GM18508 (cell line): ENCODE measurements around the gene BRD3OS.
"Not testable (repeated sequence)": the region's sequence is repeated elsewhere in the genome, so short reads cannot be mapped to it uniquely, and the experiment has no call there.

Source experiments
- ATAC-seq: cut with Tn5 transposase; IDR thresholded peaks from one replicate; pipeline ENCODE4 v1.9.1; 2021; ENCODE audit warnings: moderate number of reproducible peaks; ENCODE audit not compliant: insufficient read depth, unreplicated experiment

BRD3OS gene

DNA sequence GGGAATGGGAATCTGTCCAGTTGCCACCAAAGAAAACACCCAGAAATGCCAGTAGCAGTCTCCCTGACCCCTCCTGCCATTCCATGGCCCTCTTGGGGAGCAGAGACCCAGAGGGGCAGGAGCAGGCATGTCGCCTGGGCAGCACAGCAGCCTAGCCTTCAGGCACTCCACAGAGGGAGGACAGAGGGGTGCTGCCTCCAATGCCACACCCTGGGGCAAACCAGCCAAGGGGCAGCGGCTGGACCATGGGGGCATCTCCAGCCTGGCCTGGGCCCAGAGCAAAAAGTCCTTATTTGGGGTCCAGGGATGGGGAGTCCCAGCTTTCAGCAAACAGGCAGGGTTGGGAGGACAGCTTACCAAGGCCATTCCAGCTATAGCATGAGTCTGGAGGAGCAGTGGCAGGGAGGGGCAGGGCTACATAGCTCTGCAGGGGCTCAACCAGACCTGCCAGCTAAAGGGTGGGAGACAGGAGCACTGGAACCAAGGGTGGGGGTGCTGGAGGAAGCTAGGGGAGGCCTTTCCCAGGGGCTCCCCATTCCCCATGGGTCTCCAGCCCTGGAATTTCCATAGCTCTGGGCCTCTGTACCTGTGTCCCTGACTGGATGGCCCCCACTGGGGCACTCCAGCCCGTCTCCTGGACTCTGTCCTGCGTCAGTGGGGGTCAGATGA lies 35.9 kb downstream of the BRD3OS start:
- no peak for ATAC-seq

DNA sequence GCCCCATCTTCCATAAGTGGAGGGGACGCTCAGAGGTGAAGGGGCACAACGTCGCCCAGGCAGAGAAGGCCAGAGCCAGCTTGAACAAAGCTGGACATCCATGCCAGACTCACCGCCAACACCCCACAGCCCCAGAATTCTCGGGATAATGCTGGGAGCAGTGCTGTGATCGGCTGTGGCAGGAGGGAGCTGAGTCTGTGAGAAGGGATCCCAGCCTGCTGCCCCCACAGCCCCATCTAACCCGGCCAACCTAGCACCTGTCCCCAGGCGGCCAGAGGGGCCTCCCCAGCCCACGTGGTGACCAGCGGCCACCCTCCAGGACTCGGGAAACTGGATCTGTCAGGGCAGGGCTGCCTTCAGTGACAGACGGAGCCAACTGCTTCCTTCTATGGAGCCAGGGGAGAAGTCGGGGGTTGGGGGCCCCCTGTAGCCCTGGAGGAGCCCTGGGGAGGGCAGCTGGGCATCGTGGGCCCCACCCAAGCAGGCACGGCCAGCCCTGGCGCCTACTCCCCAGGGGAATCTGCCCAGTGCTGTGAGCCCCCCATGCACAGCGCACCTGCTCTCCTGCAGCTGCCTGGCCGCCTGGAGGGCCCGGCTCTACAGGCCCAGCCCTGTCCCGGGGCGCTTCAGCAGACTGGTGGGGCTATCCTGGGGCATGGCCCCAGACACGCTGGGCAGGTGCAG lies 36.5 kb downstream of the BRD3OS start:
- ATAC-seq, result no peak

DNA sequence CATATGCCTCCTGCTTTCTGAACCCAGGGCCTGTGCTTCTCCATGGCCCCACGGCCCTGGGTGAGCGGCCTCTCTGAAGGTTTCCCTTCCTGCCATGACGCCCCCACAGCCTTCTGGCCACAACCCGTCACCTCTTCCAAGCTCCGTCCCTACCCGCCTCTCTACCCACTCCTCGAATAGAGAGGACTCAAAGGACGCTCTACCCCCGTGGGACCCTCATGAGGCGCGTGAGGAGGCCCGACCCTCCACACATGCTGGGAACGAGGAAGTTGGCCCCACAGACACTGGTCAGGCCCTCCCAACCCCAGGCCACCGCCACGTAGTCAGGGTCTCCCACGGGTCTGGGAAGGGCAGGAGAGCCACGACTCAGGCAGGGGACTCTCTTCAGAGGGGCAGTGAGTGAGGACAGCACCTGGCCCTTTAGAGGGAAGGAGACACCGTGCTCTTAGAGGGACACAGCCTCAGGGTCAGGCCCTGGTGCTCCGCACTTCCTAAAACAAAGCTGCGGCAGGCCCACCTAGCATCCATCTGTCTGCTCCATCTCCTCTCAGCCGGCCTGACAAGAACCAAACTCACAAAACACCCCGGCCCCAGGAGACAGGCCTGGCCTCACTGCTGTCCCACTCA lies 37.3 kb downstream of the BRD3OS start:
- ATAC-seq, result no peak

GRCh38 chr9:134063088-134063570 lies 37.8 kb downstream of the BRD3OS start:
- no peak for ATAC-seq

DNA sequence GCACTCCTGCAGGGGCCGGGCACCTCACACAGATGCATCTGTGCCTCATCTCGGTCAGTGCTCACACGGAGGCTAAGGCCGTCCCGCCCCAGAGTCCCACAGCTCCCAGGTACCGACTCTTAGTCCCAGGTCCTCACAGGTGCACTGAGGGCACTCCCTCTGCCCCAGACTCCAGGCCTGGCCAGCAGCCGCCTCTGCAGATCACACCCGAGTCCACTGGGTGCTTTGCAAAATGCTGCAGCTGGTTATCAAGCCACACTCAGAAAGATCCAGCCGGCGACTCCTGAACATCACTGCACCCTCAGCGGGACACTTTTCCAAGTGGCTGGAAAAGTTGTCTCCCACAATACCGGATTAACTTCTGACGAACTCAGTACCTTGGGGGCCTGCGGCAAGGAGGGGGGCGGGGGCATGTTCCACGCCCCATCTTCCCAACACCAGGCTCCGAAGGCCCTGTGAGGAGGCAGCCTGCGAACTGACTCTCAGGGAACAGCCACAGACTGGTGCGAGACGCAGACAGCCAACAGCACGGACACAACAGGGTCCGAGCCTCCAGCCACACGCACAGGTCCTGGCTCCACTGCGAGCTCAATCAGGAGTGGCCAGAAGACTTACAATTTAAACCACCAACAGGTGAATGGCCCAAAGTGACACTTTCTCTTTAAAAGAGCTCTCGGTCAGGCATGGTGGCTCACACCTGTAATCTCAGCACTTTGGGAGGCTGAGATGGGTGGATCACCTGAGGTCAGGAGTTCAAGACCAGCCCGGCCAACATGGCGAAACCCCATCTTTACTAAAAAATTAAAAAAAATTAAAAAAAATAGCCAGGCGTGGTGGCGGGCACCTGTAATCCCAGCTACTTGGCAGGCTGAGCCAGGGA lies 38.5 kb downstream of the BRD3OS start:
- no peak for ATAC-seq

DNA sequence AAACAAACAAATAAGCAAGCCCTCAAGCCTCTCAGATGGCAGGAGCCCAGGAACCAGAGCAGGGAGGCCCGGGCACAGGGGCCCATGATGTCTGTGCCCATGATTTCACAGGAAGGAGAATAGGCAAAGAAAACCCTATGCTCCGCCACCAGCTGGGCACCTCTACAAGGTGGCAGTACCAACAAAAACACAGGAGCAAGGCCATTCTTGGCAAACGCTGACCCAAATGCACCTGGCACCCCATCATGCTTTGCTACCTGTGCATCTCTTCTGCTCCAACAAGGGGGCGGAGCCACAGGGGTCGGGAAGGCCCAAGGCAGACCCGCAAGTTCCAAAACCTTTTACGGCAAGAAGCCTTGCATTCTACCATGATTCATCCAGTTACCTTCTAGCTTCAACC lies 39.4 kb downstream of the BRD3OS start:
- ATAC-seq, result no peak

- ATAC-seq, result no peak
These were observed 40.5 kb downstream of the BRD3OS start for GRCh38 chr9:134065612-134066419.

- ATAC-seq, result no peak
These were observed 41.2 kb downstream of the BRD3OS start for GRCh38 chr9:134066526-134066912.

- ATAC-seq, result no peak
These were observed 41.9 kb downstream of the BRD3OS start for GRCh38 chr9:134066913-134067851.

- ATAC-seq, result peak; percentile 34
These were observed 42.8 kb downstream of the BRD3OS start, which contains the start of gene BRD3 for GRCh38 chr9:134067904-134068743. TSS of gene BRD3 (minus strand) at chr9:134068026. CDS start at chr9:134053477, 14,549 bp downstream.

DNA sequence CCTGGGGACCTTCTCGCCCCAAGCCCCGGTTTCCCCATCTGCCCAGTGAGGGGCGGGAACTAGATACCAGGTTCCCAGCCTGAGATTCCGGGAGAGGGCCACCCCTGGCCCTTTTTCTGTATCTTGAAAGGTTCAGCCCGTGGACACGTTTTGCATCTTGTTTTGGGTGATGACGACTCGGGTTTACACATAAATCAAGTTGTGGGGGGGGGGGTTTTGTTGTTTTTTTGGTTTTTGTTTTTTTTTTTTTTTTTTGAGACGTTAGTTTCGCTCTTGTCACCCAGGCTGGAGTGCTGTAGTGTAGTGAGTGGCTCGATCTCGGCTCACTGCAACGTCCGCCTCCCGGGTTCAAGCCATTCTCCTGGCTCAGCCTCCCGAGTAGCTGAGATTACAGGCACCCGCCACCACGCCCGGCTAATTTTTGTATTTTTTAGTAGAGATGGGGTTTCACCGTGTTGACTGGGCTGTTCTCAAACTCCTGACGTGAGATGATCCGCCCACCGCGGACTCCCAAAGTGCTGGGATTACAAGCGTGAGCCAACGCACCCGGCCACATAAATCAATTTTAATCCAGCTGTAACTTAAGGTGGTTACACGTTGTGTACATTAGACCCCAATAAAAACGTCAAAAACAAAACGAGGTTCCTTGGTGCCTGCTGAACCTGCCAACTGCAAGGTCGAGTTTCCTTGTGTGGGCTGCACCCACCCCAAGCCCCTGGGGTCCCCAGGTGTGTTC lies 43.6 kb downstream of the BRD3OS start:
- no peak for ATAC-seq

- no peak for ATAC-seq
These were observed 44.5 kb downstream of the BRD3OS start for GRCh38 chr9:134069480-134070399.

DNA sequence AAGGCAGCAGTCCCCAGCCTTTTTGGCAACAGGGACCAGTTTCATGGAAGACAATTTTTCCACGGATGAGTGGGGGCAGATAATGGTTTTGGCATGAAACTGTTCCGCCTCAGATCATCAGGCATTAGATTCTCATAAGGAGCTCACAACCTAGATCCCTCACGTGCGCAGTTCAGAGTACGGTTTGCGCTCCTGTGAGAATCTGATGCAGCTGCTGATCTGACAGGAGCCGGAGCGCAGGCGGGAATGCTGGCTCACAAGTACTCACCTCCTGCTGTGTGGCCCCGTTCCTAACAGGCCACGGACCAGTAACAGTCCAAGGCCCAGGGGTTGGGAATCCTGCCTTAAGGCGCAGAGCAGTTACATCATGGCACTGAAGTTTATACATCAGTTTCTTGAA lies 45.9 kb downstream of the BRD3OS start:
- ATAC-seq, result no peak

GRCh38 chr9:134072683-134073082 lies 47.4 kb downstream of the BRD3OS start:
- not testable (repeated sequence) for ATAC-seq

DNA sequence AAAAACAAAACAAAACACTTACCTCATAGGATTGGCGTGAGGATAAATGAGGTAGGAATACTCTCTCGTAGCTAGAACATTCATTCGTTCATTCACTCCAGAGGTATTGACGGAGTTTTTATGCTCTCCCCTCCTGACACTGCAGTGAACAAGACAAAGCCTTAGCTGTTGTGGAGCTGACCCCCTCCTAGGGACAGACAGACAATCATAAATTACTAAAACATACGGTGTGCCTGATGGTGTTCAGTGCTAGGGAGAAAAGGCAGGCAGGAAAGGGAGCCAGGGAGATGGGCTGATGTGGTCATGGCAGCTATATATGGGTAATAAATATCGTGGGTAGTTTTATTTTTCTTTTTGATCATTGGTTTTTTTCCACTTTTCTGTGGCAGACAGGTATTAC lies 48.2 kb downstream of the BRD3OS start:
- ATAC-seq, result no peak

DNA sequence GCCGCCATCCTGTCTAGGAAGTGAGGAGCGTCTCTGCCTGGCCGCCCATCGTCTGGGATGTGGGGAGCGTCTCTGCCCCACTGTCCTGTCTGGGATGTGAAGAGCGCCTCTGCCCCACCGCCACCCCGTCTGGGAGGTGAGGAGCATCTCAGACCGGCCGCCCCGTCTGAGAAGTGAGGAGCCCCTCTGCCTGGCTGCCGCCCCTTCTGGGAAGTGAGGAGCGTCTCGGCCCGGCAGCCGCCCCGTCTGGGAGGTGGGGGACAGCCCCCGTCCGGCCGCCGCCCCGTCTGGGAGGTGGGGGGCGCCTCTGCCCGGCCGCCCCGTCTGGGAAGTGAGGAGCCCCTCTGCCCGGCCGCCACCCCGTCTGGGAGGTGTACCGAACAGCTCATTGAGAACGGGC lies 50.4 kb downstream of the BRD3OS start:
- ATAC-seq, result not testable (repeated sequence)
